Lower leg skin (tissue), 4 donors: ENCODE data around the gene CALML3. TPM values are rescaled to one million over a fixed set of nuclear protein-coding genes. Genes with fewer than 3 reads are reported as not detected.

Experiments used
- DNase-seq, 2 donors: peaks; one replicate each; pipeline ENCODE4 v3.0.0-alpha.2; 2019; ENCODE audit warnings: low spot score in 2 of 2
- H3K4me3 ChIP-seq: fragments of 200-600 bp; sonication (generic); 2 replicates; pipeline ENCODE4 v1.5.1; 2017; ENCODE audit warnings: mild to moderate bottlenecking, low read depth; ENCODE audit not compliant: poor library complexity, severe bottlenecking
- POLR2A ChIP-seq, 2 donors: fragments of 450-650 bp; IDR thresholded peaks; one replicate each; pipeline ENCODE4 v1.6.1; 2016 to 2017; ENCODE audit warnings: antibody characterized with exemption in 2 of 2, mild to moderate bottlenecking in 1 of 2, moderate library complexity in 1 of 2
- WGBS, 2 donors: methylation state at CpG; one replicate each; pipeline ENCODE4 v1.1.5; 2018; 5-methylcytosine and 5-hydroxymethylcytosine counted together
- intact Hi-C: fragments of 100-400 bp; cut with DNase I; formaldehyde crosslinking; loops from one replicate; pipeline ENCODE4 v1.15.0; 2023; ENCODE audit warnings: low total_unique reads
- total RNA-seq, 4 donors: library from RNA; depleted of rRNA; stranded (reverse); fragments of >200 nt; gene quantifications; one replicate each; pipeline ENCODE4 v1.1.0, GENCODE V29; 2016
- TF ChIP-seq, protein P1 (sequence below), 3 donors: fragments of 450-650 bp; IDR thresholded peaks; one replicate each; pipeline ENCODE4 v1.5.1; 2016; ENCODE audit warnings: antibody characterized with exemption in 3 of 3, mild to moderate bottlenecking in 3 of 3, moderate library complexity in 2 of 3

The CALML3 gene
- total RNA-seq, 4 donors from 2014 or later = 43.4 to 181 (median 90.7) TPM

DNA sequence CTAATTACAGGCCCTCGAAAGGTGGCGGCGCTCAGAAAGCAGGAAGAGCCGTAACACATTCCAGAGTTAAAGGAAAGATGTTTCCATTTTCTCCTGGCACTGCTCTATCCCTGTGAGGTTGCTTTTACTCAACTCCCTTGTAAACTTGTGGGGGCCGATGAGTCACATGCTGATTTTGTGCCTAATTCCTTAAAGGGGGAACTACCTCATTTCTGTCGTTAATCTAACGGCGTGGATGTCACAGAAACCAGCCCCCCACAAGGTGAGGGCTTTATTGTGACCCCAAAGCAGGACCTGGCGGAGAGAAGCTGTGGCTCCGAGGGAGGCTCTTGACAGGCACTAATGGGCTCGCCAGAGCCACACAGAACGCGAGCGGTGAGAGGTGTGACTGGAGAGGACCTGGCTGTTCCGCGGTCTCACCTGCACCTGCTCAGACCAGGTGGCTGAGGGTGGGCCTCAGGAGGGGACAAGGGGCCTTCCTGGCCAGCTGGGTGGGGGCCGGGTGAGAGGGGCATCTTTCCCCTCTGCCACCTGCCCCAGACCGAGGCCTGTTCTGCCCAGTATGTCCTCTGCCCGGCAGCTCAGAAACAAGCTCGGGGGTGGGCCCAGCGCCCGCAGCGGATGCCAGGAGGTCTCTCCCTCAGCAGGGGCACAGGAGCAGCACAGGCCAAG, 50.9 kb downstream of the CALML3 start:
- intact Hi-C loops = no loop called here
- no peak overlapping the region for H3K4me3 ChIP-seq
- 75 to 83% methylated on average over 23 of the region's 23 CpGs for WGBS, 2 donors
- TF ChIP-seq, protein P1, sequence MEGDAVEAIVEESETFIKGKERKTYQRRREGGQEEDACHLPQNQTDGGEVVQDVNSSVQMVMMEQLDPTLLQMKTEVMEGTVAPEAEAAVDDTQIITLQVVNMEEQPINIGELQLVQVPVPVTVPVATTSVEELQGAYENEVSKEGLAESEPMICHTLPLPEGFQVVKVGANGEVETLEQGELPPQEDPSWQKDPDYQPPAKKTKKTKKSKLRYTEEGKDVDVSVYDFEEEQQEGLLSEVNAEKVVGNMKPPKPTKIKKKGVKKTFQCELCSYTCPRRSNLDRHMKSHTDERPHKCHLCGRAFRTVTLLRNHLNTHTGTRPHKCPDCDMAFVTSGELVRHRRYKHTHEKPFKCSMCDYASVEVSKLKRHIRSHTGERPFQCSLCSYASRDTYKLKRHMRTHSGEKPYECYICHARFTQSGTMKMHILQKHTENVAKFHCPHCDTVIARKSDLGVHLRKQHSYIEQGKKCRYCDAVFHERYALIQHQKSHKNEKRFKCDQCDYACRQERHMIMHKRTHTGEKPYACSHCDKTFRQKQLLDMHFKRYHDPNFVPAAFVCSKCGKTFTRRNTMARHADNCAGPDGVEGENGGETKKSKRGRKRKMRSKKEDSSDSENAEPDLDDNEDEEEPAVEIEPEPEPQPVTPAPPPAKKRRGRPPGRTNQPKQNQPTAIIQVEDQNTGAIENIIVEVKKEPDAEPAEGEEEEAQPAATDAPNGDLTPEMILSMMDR (IDR thresholded peaks at IDR 0.05) = no peak
- TF ChIP-seq POLR2A (IDR thresholded peaks at IDR 0.05) = no peak
- no peak for DNase-seq

DNA sequence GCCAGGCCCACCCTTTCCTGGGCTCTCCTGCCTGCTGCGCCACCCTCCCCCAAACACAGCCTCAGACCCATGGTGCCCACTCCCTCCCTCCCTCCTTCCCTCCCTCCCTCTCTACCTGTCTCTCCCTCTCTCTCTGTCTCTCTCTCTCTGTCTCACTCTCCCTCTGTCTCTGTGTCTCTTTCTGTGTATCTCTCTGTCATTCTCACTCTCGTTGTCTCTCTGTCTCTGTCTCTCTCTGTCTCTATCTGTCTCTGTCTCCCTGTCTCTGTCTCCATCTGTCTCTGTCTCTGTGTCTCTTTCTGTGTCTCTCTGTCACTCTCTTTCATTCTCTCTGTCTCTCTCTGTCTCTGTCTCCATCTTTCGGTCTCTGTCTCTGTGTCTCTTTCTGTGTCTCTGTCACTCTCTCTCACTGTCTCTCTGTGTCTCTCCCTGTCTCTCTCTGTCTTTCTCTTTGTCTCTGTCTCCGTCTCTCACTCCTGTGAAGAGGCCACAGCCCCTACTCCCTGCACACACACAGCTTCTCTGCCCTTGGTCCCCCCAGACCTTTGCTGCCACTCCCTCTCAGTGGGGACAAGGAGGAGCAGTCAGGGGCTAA, 51.5 kb downstream of the CALML3 start:
- no peak for DNase-seq
- no peak overlapping the region for H3K4me3 ChIP-seq
- TF ChIP-seq, protein P1 (IDR thresholded peaks at IDR 0.05) = no peak
- no peak for TF ChIP-seq POLR2A (IDR thresholded peaks at IDR 0.05)
- 93 to 96% methylated on average over 4 of the region's 4 CpGs for WGBS, 2 donors
- intact Hi-C loops = no loop called here

Other genes starting within 250 kb of the CALML3 start
- not detected for gene UCN3, start 160.0 kb upstream of the CALML3 start, total RNA-seq
- 1 to 10 TPM in 1 of 4 donors, under 1 TPM in 1, not detected in 2; 0.93 to 1.0 TPM for gene TUBAL3, start 120.1 kb upstream of the CALML3 start, total RNA-seq
- 100 to 1,000 TPM in 1 of 4 donors, 10 to 100 TPM in 3; 64.3 to 124 (median 77.2) TPM for gene NET1, start 112.4 kb upstream of the CALML3 start, total RNA-seq
- 1,000 to 10,000 TPM; 5,202 to 6,742 (median 5,683) TPM for gene CALML5, start 25.4 kb upstream of the CALML3 start, total RNA-seq
- gene ASB13, start 141.6 kb downstream of the CALML3 start, total RNA-seq = 10 to 100 TPM in 3 of 4 donors, 1 to 10 TPM in 1; 9.9 to 28.5 (median 18.4) TPM
- gene TASOR2, start 159.9 kb downstream of the CALML3 start, total RNA-seq = 10 to 100 TPM; 27.0 to 50.5 (median 35.4) TPM